HepG2 (cell line): ENCODE results near the gene SLC1A4. TPM values are rescaled to one million over a fixed set of nuclear protein-coding genes. Genes with fewer than 3 reads are reported as not detected.

Experiments
- BCL6 ChIP-seq: IDR thresholded peaks from 2 replicates; pipeline ENCODE4 v1.6.1; 2016; ENCODE audit warnings: missing genetic modification reagents, missing compliant biosample characterization
- CCAR2 ChIP-seq: fragments of 200-400 bp; formaldehyde crosslinking; optimal IDR thresholded peaks from 2 replicates; pipeline ENCODE3; 2018; ENCODE audit warnings: low read depth, mild to moderate bottlenecking, low read length, moderate library complexity
- ESRRA ChIP-seq: sonication (generic); formaldehyde crosslinking; IDR thresholded peaks from 2 replicates; pipeline ENCODE4 v1.5.1; 2020; ENCODE audit warnings: mild to moderate bottlenecking, low read depth, missing genetic modification reagents
- FOXO1 ChIP-seq: sonication (generic); formaldehyde crosslinking; IDR thresholded peaks from 2 replicates; pipeline ENCODE4 v1.4.0; 2020; ENCODE audit warnings: missing genetic modification reagents
- GABPA ChIP-seq, 2 experiments: IDR thresholded peaks; 2 replicates each; pipeline ENCODE4 v1.6.1; 2011 to 2016; ENCODE audit warnings: low read depth in 2 of 2, low read length in 1 of 2, missing biosample characterization in 1 of 2, missing genetic modification characterization in 1 of 2
- KDM5A ChIP-seq: fragments of 200-600 bp; sonication (generic); IDR thresholded peaks from 2 replicates; pipeline ENCODE4 v1.7.0; 2018; ENCODE audit warnings: antibody characterized with exemption, mild to moderate bottlenecking, low read length, borderline replicate concordance
- POLR2A ChIP-seq, 2 experiments: IDR thresholded peaks; 2 replicates each; pipeline ENCODE4 v1.6.1; 2011; ENCODE audit warnings: low read depth in 2 of 2, low read length in 2 of 2, mild to moderate bottlenecking in 1 of 2, moderate library complexity in 1 of 2; ENCODE audit not compliant: insufficient read depth in 1 of 2
- SMARCE1 ChIP-seq: fragments of 450-650 bp; IDR thresholded peaks from 2 replicates; pipeline ENCODE4 v1.6.1; 2017; ENCODE audit warnings: borderline replicate concordance
- SMYD3 ChIP-seq: sonication (generic); formaldehyde crosslinking; IDR thresholded peaks from 2 replicates; pipeline ENCODE4 v1.8.1; 2023; ENCODE audit warnings: mild to moderate bottlenecking, missing genetic modification reagents
- SUZ12 ChIP-seq: fragments of 150-350 bp; IDR thresholded peaks from 2 replicates; pipeline ENCODE4 v1.6.1; 2014; ENCODE audit warnings: low read depth, low read length
- TOE1 ChIP-seq: sonication (generic); formaldehyde crosslinking; IDR thresholded peaks from 2 replicates; pipeline ENCODE4 v1.4.0; 2020; ENCODE audit warnings: mild to moderate bottlenecking, missing genetic modification reagents
- UBTF ChIP-seq: sonication (generic); formaldehyde crosslinking; IDR thresholded peaks from 2 replicates; pipeline ENCODE4 v1.4.0; 2020; ENCODE audit warnings: mild to moderate bottlenecking, missing genetic modification reagents
- ZBTB7A ChIP-seq: sonication (generic); formaldehyde crosslinking; IDR thresholded peaks from 2 replicates; pipeline ENCODE4 v1.8.0; 2022; ENCODE audit warnings: mild to moderate bottlenecking, missing genetic modification reagents
- ZFP1 ChIP-seq: IDR thresholded peaks from 2 replicates; pipeline ENCODE4 v1.6.1; 2016
- ZIK1 ChIP-seq: sonication (generic); formaldehyde crosslinking; IDR thresholded peaks from 2 replicates; pipeline ENCODE4 v1.5.0; 2020; ENCODE audit warnings: mild to moderate bottlenecking, low read depth, missing genetic modification reagents, borderline replicate concordance
- ZNF224 ChIP-seq: sonication (generic); formaldehyde crosslinking; IDR thresholded peaks from 2 replicates; pipeline ENCODE4 v1.5.0; 2020; ENCODE audit warnings: mild to moderate bottlenecking, missing genetic modification reagents
- ZNF256 ChIP-seq: sonication (generic); formaldehyde crosslinking; conservative IDR thresholded peaks from 2 replicates; pipeline ENCODE4 v1.4.0; 2020; ENCODE audit warnings: missing genetic modification reagents
- ZNF263 ChIP-seq: sonication (generic); formaldehyde crosslinking; IDR thresholded peaks from 2 replicates; pipeline ENCODE4 v1.4.0; 2020; ENCODE audit warnings: missing genetic modification reagents
- ZNF333 ChIP-seq: sonication (generic); formaldehyde crosslinking; IDR thresholded peaks from 2 replicates; pipeline ENCODE4 v1.4.0; 2020; ENCODE audit warnings: mild to moderate bottlenecking, missing genetic modification reagents, borderline replicate concordance
- ZNF382 ChIP-seq: sonication (generic); formaldehyde crosslinking; IDR thresholded peaks from 2 replicates; pipeline ENCODE4 v1.5.0; 2020; ENCODE audit warnings: missing genetic modification reagents, mild to moderate bottlenecking, borderline replicate concordance
- ZNF431 ChIP-seq: sonication (generic); formaldehyde crosslinking; IDR thresholded peaks from 2 replicates; pipeline ENCODE4 v1.9.0; 2022; ENCODE audit warnings: missing genetic modification reagents, low read depth, mild to moderate bottlenecking, borderline replicate concordance
- ZNF879 ChIP-seq: sonication (generic); formaldehyde crosslinking; IDR thresholded peaks from 2 replicates; pipeline ENCODE4 v1.8.1; 2023; ENCODE audit warnings: missing genetic modification reagents
- ZZZ3 ChIP-seq: sonication (generic); formaldehyde crosslinking; IDR thresholded peaks from 2 replicates; pipeline ENCODE4 v1.4.0; 2020; ENCODE audit warnings: missing genetic modification reagents, mild to moderate bottlenecking, borderline replicate concordance
- polyA plus RNA-seq, 8 experiments: library from polyadenylated mRNA; depleted of rRNA in 3 of 8; stranded (reverse) in 7 of 8; unstranded in 1 of 8; fragments of >200 nt; fragmentation: Illumina TruSeq in 4 of 8; extraction: Trizol in 4 of 8; gene quantifications; 2 replicates each; pipeline versions ENCODE4 v1.2.1 to v1.2.3, GENCODE V29; 2011 to 2016; ENCODE audit warnings: low read depth in 4 of 8, missing spikeins in 1 of 8, mixed read lengths in 1 of 8; ENCODE audit not compliant: insufficient read depth in 1 of 8
- total RNA-seq, 5 experiments: library from RNA; depleted of rRNA; stranded (reverse); fragments of >200 nt; fragmentation: Illumina TruSeq; extraction: Trizol; gene quantifications; 2 replicates each; pipeline ENCODE4 v1.2.3, GENCODE V29; 2016; ENCODE audit warnings: low read depth in 1 of 5
- TF ChIP-seq, protein P1 (sequence below): sonication (generic); formaldehyde crosslinking; conservative IDR thresholded peaks from 2 replicates; pipeline ENCODE4 v1.8.1; 2023; ENCODE audit warnings: missing genetic modification reagents
- TF ChIP-seq, protein P2 (sequence below): sonication (generic); formaldehyde crosslinking; IDR thresholded peaks from 2 replicates; pipeline ENCODE4 v1.4.0; 2020; ENCODE audit warnings: missing genetic modification reagents
- TF ChIP-seq, protein P3 (sequence below): sonication (generic); formaldehyde crosslinking; IDR thresholded peaks from 2 replicates; pipeline ENCODE4 v1.8.0; 2022; ENCODE audit warnings: missing genetic modification reagents, mild to moderate bottlenecking, borderline replicate concordance

The SLC1A4 gene
- total and polyA plus RNA-seq, 2 of the 13 experiments (the other 11 are each of a cell fraction or from before 2014, with no cell fraction given), result 21.0 to 39.6 TPM

DNA sequence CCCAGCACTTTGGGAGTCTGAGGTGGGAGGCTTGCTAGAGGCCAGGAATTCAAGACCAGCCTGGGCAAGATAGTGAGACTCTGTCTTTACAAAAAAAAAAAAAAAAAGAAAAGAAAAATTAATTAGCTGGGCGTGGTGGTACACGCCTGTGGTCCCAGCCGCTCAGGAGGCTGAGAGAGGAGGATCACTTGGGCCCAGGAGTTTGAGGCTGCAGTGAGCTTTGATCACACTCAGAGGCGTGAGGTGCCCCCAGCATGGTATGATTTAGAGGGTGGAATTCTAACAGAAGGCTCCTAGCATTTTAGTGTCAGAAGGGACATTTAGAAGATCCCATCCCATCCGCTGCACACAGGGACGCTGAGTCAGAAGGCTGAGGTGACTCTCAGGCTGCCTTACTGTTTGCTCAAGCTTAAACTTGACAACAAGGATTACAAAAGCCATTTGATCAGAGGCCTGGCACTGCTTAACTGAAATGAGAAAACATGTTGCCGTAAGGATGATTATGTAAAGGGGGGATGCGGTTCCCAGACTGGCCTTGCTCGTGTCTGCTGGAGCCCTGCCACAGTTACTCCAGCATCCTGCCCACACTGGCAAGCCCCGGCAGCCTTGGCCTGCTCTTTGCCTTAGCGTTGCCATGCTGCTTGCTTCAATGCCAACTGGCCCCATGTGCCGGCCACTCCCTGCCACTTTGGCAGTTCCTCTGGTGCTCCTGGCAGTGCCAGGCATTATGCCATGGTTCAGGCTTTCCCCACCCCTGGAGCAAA, 45.6 kb upstream of the SLC1A4 start (continued):
- TF ChIP-seq ZNF431 (CRISPR knock-in tag) (no peak), GABPA (IDR thresholded peaks at IDR 0.05; ENCODE audit: low read depth, low read length) (no peak), GABPA (CRISPR knock-in tag; IDR thresholded peaks at IDR 0.05; ENCODE audit: low read depth) (no peak), ESRRA (no peak; the same call in 1 of the 2 replicates), ZNF333 (CRISPR knock-in tag) (no peak), ZNF382 (no peak), SMYD3 (CRISPR knock-in tag) (no peak), SMARCE1 (no peak), SUZ12 (no peak), ZNF879 (no peak), ZIK1 (CRISPR knock-in tag) (no peak), BCL6 (peak; percentile 86), KDM5A (no peak), ZBTB7A (CRISPR knock-in tag) (no peak), CCAR2 (no peak), ZNF263 (no peak), POLR2A (IDR thresholded peaks at IDR 0.05; ENCODE audit: insufficient read depth in 1 of 2, low read depth in 2 of 2, low read length in 2 of 2) (no peak), ZFP1 (CRISPR knock-in tag) (no peak), UBTF (peak; percentile 18; the same call in 1 of the 2 replicates), ZNF256 (CRISPR knock-in tag) (no peak), TOE1 (no peak), FOXO1 (CRISPR knock-in tag) (peak; percentile 94), ZNF224 (CRISPR knock-in tag) (no peak), ZZZ3 (peak; percentile 13; the same call in 1 of the 2 replicates)
- TF ChIP-seq, protein P1, sequence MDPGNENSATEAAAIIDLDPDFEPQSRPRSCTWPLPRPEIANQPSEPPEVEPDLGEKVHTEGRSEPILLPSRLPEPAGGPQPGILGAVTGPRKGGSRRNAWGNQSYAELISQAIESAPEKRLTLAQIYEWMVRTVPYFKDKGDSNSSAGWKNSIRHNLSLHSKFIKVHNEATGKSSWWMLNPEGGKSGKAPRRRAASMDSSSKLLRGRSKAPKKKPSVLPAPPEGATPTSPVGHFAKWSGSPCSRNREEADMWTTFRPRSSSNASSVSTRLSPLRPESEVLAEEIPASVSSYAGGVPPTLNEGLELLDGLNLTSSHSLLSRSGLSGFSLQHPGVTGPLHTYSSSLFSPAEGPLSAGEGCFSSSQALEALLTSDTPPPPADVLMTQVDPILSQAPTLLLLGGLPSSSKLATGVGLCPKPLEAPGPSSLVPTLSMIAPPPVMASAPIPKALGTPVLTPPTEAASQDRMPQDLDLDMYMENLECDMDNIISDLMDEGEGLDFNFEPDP (CRISPR knock-in tag), result no peak
- TF ChIP-seq, protein P2, sequence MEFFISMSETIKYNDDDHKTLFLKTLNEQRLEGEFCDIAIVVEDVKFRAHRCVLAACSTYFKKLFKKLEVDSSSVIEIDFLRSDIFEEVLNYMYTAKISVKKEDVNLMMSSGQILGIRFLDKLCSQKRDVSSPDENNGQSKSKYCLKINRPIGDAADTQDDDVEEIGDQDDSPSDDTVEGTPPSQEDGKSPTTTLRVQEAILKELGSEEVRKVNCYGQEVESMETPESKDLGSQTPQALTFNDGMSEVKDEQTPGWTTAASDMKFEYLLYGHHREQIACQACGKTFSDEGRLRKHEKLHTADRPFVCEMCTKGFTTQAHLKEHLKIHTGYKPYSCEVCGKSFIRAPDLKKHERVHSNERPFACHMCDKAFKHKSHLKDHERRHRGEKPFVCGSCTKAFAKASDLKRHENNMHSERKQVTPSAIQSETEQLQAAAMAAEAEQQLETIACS, result no peak
- TF ChIP-seq, protein P3, sequence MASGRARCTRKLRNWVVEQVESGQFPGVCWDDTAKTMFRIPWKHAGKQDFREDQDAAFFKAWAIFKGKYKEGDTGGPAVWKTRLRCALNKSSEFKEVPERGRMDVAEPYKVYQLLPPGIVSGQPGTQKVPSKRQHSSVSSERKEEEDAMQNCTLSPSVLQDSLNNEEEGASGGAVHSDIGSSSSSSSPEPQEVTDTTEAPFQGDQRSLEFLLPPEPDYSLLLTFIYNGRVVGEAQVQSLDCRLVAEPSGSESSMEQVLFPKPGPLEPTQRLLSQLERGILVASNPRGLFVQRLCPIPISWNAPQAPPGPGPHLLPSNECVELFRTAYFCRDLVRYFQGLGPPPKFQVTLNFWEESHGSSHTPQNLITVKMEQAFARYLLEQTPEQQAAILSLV (CRISPR knock-in tag), result no peak
